Measurements from ENCODE around the gene MYL11.

DNA sequence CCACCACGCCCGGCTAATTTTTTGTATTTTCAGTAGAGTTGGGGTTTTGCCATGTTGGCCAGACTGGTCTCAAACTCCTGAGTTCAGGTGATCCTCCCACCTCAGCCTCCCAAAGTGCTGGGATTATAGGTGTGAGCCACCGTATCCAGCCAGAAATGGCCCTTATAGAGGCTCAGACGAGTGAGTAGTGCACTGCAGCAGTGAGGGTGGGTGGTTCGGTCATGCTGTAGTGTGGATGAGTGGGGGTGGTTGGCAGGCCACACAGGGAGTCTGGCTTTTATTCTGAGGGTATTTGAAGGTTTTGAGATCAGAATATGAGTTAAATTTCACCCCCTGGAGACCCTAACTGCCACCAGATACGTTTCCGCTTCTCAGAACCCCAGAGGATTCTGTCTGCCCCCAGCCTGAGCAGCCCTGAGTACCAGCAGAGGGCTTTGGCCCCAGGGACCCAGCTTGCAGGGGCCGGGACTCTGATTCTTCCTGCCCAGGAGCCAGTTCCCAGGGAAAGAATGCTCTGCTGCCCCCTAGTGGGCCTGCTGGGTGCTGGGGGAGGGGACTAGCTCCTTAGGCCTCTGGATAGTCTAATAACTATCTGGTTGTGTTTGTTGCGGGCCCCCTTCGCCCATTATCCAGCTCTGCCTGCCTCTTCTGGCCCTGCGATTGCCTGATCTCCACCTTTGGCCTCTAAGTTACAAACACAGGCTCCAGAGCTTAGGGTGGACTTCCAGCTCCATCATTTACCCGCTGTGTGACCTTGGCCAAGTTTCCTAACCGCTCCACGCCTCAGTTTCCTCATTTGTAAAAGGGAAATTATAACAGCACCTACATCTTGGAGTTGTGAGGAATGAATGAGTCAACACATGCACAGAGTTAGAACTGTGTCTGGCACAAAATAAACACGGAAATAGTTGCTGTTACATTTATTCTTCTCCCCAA, 34.8 kb downstream of the MYL11 start:
- TF ChIP-seq EZH2 (optimal IDR thresholded peaks at IDR 0.05; ENCODE audit: low read depth, low read length) (no peak), EZH2phosphoT487 (IDR thresholded peaks at IDR 0.05; ENCODE audit: low read length) (no peak)
- TF ChIP-seq, protein P1, sequence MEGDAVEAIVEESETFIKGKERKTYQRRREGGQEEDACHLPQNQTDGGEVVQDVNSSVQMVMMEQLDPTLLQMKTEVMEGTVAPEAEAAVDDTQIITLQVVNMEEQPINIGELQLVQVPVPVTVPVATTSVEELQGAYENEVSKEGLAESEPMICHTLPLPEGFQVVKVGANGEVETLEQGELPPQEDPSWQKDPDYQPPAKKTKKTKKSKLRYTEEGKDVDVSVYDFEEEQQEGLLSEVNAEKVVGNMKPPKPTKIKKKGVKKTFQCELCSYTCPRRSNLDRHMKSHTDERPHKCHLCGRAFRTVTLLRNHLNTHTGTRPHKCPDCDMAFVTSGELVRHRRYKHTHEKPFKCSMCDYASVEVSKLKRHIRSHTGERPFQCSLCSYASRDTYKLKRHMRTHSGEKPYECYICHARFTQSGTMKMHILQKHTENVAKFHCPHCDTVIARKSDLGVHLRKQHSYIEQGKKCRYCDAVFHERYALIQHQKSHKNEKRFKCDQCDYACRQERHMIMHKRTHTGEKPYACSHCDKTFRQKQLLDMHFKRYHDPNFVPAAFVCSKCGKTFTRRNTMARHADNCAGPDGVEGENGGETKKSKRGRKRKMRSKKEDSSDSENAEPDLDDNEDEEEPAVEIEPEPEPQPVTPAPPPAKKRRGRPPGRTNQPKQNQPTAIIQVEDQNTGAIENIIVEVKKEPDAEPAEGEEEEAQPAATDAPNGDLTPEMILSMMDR (IDR thresholded peaks at IDR 0.05; ENCODE audit: low read length), result peak; percentile 91
